DOHH2 (cell line): Measurements from ENCODE around the gene CLPX.

Source experiments
- H3F3A ChIP-seq: fragments of 200-600 bp; sonication (generic), shearing (Covaris generic); 2 replicates; pipeline ENCODE4 v1.6.0; 2016; ENCODE audit warnings: antibody characterized with exemption, mild to moderate bottlenecking; ENCODE audit not compliant: control insufficient read depth, insufficient read depth
- H3K27ac ChIP-seq: fragments of 200-600 bp; sonication (generic); 2 replicates; pipeline ENCODE4 v1.5.1; 2014; ENCODE audit warnings: low read depth, mild to moderate bottlenecking, low read length, moderate library complexity
- H3K27me3 ChIP-seq: fragments of 200-600 bp; sonication (generic); 2 replicates; pipeline ENCODE4 v1.6.1; 2014; ENCODE audit warnings: mild to moderate bottlenecking, low read length, mixed read lengths; ENCODE audit not compliant: control insufficient read depth
- H3K36me3 ChIP-seq: fragments of 200-600 bp; sonication (generic); 2 replicates; pipeline ENCODE4 v1.6.1; 2014; ENCODE audit warnings: mild to moderate bottlenecking, low read length, moderate library complexity, mixed read lengths; ENCODE audit not compliant: control insufficient read depth
- H3K4me1 ChIP-seq: fragments of 200-600 bp; sonication (generic); 2 replicates; pipeline ENCODE4 v1.6.1; 2014; ENCODE audit warnings: mild to moderate bottlenecking, low read length, mixed read lengths; ENCODE audit not compliant: control insufficient read depth
- H3K4me2 ChIP-seq: fragments of 200-600 bp; sonication (generic); 2 replicates; pipeline ENCODE4 v1.6.0; 2014; ENCODE audit warnings: mild to moderate bottlenecking, low read length, moderate library complexity
- H3K4me3 ChIP-seq: fragments of 200-600 bp; sonication (generic); 2 replicates; pipeline ENCODE4 v1.5.1; 2014; ENCODE audit warnings: mild to moderate bottlenecking, low read length, mixed read lengths
- H3K79me2 ChIP-seq: fragments of 200-600 bp; sonication (generic); 2 replicates; pipeline ENCODE4 v1.6.1; 2014; ENCODE audit warnings: mild to moderate bottlenecking, low read length, mixed read lengths; ENCODE audit not compliant: control insufficient read depth
- H3K9me2 ChIP-seq: fragments of 200-600 bp; sonication (generic); replicated peaks from 2 replicates; pipeline ENCODE4 v1.6.1; 2014; ENCODE audit warnings: mild to moderate bottlenecking, low read length, mixed read lengths; ENCODE audit not compliant: control insufficient read depth
- H3K9me3 ChIP-seq: fragments of 200-600 bp; sonication (generic); 2 replicates; pipeline ENCODE4 v1.6.1; 2014; ENCODE audit warnings: antibody characterized with exemption, low read length, mixed read lengths; ENCODE audit not compliant: control insufficient read depth, insufficient read depth
- H4K20me1 ChIP-seq: fragments of 200-600 bp; sonication (generic); 2 replicates; pipeline ENCODE4 v1.6.0; 2014; ENCODE audit warnings: low read depth, mild to moderate bottlenecking, antibody characterized with exemption, low read length, moderate library complexity; ENCODE audit not compliant: control insufficient read depth, insufficient read depth
- CTCF ChIP-seq: fragments of 200-600 bp; sonication (generic); IDR thresholded peaks from one replicate; pipeline ENCODE4 v1.5.1; 2014; ENCODE audit warnings: antibody characterized with exemption, mild to moderate bottlenecking, low read depth, low read length; ENCODE audit not compliant: poor library complexity, severe bottlenecking
- EZH2phosphoT487 ChIP-seq: fragments of 200-600 bp; sonication (generic); IDR thresholded peaks from 2 replicates; pipeline ENCODE4 v1.6.1; 2017; ENCODE audit warnings: borderline replicate concordance, mild to moderate bottlenecking, antibody characterized with exemption, low read length, moderate library complexity, mixed read lengths

Gene CLPX

GRCh38 chr15:65207280-65207840 lies 22.2 kb upstream of the CLPX start:
- Histone ChIP-seq H3K36me3 (no peaks in the 10 kb centered on the region), H3K4me1 (peaks cover 10% of the 10 kb centered on the region), H3K79me2 (no peaks in the 10 kb centered on the region), H4K20me1 (no peaks in the 10 kb centered on the region), H3K27me3 (peaks cover 14% of the 10 kb centered on the region), H3K27ac (no peak overlapping the region), H3K4me3 (no peak overlapping the region), H3K9me3 (no peaks in the 10 kb centered on the region), H3F3A (no peaks in the 10 kb centered on the region), H3K4me2 (no peak overlapping the region), H3K9me2 (no peaks in the 10 kb centered on the region)
- no peak for TF ChIP-seq EZH2phosphoT487
- no peak for TF ChIP-seq CTCF

- no peaks in the 10 kb centered on the region for H4K20me1 ChIP-seq
- no peak overlapping the region for H3K4me3 ChIP-seq
- no peak overlapping the region for H3K4me2 ChIP-seq
- H3K9me3 ChIP-seq = no peaks in the 10 kb centered on the region
- H3K27me3 ChIP-seq = peaks cover 14% of the 10 kb centered on the region
- H3K27ac ChIP-seq = no peak overlapping the region
- TF ChIP-seq EZH2phosphoT487 (no peak), CTCF (no peak)
- H3K4me1 ChIP-seq = peaks cover 4% of the 10 kb centered on the region
- H3K79me2 ChIP-seq = no peaks in the 10 kb centered on the region
- no peaks in the 10 kb centered on the region for H3K36me3 ChIP-seq
- H3K9me2 ChIP-seq = no peaks in the 10 kb centered on the region
- no peaks in the 10 kb centered on the region for H3F3A ChIP-seq
Measured at GRCh38 chr15:65206750-65207149, 21.6 kb upstream of the CLPX start.

- H3K36me3 ChIP-seq = no peaks in the 10 kb centered on the region
- H3K79me2 ChIP-seq = no peaks in the 10 kb centered on the region
- no peaks in the 10 kb centered on the region for H4K20me1 ChIP-seq
- TF ChIP-seq EZH2phosphoT487 (no peak), CTCF (no peak)
- no peak overlapping the region for H3K4me2 ChIP-seq
- H3K27me3 ChIP-seq = peaks cover 14% of the 10 kb centered on the region
- no peaks in the 10 kb centered on the region for H3F3A ChIP-seq
- no peak overlapping the region for H3K4me3 ChIP-seq
- H3K9me3 ChIP-seq = no peaks in the 10 kb centered on the region
- no peak overlapping the region for H3K27ac ChIP-seq
- no peaks in the 10 kb centered on the region for H3K4me1 ChIP-seq
- no peaks in the 10 kb centered on the region for H3K9me2 ChIP-seq
Measured at GRCh38 chr15:65204931-65205660, 20.0 kb upstream of the CLPX start.
